ENCODE data around the gene EVX2. TPM values are rescaled to one million over a fixed set of nuclear protein-coding genes. Genes with fewer than 3 reads are reported as not detected.

The EVX2 gene
- total RNA-seq, 1 experiment from 2014 or later: not detected

- in situ Hi-C loops (cut with HindIII; ENCODE audit: low sequenced_read_pairs): no loop called here
- DNase-seq (ENCODE audit: low spot score): no peak
These were observed 15.5 kb upstream of the EVX2 start for GRCh38 chr2:176099159-176099727.

DNA sequence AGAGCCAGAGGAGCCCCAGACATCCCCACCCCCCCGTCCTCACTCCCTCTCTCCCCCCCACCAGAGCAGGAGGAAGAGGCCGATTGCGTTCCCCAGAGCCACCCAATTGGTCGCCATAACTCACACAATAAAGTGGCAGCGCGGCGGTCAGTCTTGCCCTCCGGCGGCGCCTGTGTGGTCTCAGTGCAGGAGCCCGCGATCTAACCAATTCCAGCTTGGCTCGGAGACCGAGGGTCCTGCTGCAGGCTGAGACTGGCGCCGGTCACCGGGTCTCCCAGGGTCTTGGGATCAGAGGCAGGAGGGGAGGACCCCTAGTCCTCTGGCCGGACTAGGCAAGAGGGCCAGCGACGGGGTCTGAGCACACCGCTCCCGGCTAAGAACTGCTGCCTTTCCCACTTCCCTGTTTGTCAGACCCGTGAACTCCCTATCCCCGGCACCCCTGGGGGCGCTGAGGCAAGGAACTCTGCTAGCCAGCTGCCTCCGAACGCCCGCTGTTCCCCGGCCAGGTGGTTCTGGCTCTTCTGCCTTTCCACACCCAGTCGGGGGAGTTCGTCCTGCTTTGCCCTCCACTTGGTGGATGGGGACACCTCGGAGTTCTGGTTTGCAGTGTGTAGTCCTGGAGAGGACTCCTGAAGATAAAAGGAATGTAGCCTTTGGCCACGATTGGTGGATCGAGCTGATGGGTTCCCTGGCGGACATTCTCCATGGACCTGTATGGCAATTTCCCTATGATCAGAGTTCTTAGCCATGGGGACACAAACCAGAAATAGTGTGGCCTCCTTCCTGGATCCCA is 14.8 kb upstream of the EVX2 start:
- in situ Hi-C loops (cut with HindIII; ENCODE audit: low sequenced_read_pairs): no loop called here
- DNase-seq (ENCODE audit: low spot score): no peak

- no peak for DNase-seq (ENCODE audit: low spot score)
- in situ Hi-C loops (cut with HindIII; ENCODE audit: low sequenced_read_pairs): no loop called here
These were observed 14.1 kb upstream of the EVX2 start for GRCh38 chr2:176097820-176098365.

DNA sequence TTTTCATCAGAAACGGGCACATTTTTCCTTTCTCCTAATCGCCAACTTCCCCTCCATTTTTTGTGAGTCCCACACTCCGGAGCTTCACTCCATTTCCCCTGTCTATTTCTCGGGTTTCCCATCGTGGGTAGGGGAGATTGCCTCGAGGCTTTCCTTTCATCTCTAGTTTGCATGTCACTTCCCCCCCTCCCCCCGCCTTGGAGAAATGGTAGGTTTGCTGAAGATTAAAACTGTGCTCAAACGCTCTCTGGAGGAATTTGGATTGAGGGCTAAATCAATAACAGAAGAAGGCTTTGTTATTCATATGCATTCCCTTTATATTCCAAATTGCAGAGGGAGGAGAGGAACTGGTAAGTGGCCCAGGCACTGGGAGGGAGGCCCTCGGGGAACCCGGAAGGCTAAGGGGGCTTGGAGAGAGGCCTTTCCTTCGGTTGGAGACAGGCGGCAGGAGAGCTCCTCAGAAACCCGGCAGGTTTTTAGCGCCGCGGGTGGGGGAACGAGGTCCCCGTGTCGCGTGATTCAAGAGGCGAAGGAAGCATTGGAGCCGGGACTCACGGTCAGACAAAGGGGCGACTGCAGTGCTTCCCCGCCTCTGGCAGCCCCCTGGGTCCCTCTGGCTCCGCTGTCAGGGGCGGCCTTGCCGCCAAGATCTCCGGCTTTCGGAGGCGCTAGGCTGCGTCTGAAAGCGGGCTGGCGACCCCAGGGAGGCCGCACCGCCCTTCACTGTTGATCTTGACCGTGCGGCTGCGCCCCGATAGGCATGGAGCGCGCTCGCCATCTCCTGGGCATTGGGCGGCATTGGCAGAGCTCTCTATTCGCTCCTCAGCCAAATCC is 13.4 kb upstream of the EVX2 start:
- peak; percentile 49 for DNase-seq (ENCODE audit: low spot score)
- in situ Hi-C loops (cut with HindIII; ENCODE audit: low sequenced_read_pairs): no loop called here

DNA sequence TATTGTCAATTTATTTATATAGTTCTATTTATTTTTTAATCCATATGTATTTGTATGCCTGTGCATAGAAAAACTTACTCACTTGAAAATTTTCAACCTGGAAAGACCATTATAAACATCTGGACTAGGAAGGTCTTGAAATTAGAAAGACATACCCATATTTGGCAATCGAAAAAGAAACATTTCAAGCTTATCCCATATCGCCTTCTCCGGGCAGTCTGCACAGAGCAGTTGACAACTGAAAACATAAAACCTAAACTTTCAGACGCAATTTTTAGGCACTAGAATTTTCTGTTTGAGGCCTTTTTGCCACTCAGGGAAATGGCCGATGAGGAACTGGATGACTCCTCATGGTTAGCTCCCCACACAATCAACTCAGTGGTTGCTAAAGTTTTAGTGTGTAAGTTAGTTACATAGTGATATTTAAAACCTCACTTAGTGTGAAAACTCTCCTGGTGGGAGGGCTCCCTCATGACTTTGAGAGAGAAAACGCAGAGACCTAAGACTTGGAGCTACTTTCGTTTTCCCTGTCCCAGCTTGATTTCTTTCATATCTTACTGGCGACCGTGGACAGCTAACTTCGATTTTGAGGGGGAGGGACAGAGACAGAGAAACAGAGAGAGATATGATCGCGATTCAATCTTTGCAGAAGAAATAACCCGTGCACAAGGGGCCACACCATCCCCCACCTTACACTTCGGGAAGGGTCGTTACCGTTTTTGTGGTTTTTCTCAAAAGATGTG is 12.7 kb upstream of the EVX2 start:
- in situ Hi-C loops (cut with HindIII; ENCODE audit: low sequenced_read_pairs): no loop called here
- DNase-seq (ENCODE audit: low spot score): no peak

DNA sequence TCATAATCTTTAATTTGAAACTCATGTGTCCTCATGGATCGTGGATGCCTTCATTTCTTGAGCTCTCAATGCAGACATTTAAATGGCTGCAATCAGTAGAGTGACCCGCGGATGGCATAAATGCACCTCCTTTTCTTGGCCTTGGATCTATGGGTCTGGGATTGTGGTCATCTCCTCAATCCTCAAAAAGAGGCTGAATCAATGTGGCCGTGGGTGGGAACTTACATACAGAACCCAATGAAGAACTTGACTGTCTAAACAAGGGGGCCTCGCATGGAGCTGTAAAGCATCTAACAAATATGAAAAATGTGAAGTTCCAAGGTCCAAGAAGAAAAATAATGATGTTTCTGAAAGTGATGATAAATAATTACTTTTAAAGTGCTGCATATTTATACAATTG is 11.7 kb upstream of the EVX2 start:
- in situ Hi-C loops (cut with HindIII; ENCODE audit: low sequenced_read_pairs): no loop called here

DNA sequence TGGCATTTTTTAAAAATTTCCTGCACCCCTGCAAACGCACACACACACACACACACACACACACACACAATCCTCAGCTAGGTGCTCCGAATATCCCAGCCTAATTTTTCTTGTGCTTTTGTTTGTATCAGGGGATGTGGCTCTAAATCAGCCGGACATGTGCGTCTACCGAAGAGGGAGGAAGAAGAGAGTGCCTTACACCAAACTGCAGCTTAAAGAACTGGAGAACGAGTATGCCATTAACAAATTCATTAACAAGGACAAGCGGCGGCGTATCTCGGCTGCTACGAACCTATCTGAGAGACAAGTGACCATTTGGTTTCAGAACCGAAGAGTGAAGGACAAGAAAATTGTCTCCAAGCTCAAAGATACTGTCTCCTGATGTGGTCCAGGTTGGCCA is 10.6 kb upstream of the EVX2 start:
- in situ Hi-C loops (cut with HindIII; ENCODE audit: low sequenced_read_pairs): no loop called here

More for the DNA sequence above, 11.7 kb upstream of the EVX2 start:
- no peak for DNase-seq (ENCODE audit: low spot score)

DNA sequence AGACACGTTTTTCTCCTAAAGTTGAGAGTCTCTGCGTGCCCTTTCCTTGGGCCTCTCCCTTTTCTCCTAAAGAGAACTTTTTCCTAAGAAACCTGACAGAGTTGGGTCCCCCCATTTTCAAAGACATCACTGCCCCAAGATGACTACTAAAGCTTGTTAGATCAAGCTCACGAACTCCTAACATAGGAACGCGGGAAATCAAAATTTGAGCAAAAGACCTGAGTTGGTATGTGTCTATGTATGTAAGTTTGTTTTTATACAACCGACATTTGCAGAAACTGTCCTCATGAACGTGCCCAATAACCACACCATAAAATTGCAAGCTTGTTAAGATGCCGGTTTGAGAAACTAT is 10.1 kb upstream of the EVX2 start:
- in situ Hi-C loops (cut with HindIII; ENCODE audit: low sequenced_read_pairs): no loop called here
- no peak for DNase-seq (ENCODE audit: low spot score)

More for the DNA sequence above, 10.6 kb upstream of the EVX2 start:
- DNase-seq (ENCODE audit: low spot score): no peak

- DNase-seq (ENCODE audit: low spot score): no peak
- in situ Hi-C loops (cut with HindIII; ENCODE audit: low sequenced_read_pairs): no loop called here
These were observed 9.6 kb upstream of the EVX2 start for GRCh38 chr2:176093145-176093897.

- DNase-seq (ENCODE audit: low spot score): no peak
- in situ Hi-C loops (cut with HindIII; ENCODE audit: low sequenced_read_pairs): no loop called here
These were observed 8.7 kb upstream of the EVX2 start, which contains the start of gene HOXD13 for GRCh38 chr2:176092270-176093144. HOXD13 (plus strand) TSS chr2:176092721; CDS start chr2:176092891, 170 bp downstream.

GRCh38 chr2:176091329-176092258 is 7.8 kb upstream of the EVX2 start:
- in situ Hi-C loops (cut with HindIII; ENCODE audit: low sequenced_read_pairs): no loop called here
- no peak for DNase-seq (ENCODE audit: low spot score)

GRCh38 chr2:176090862-176091261 is 7.1 kb upstream of the EVX2 start:
- no peak for DNase-seq (ENCODE audit: low spot score)
- in situ Hi-C loops (cut with HindIII; ENCODE audit: low sequenced_read_pairs): no loop called here

GRCh38 chr2:176089843-176090395 is 6.2 kb upstream of the EVX2 start:
- in situ Hi-C loops (cut with HindIII; ENCODE audit: low sequenced_read_pairs): no loop called here
- DNase-seq (ENCODE audit: low spot score): no peak

GRCh38 chr2:176088937-176089842 is 5.4 kb upstream of the EVX2 start:
- in situ Hi-C loops (cut with HindIII; ENCODE audit: low sequenced_read_pairs): no loop called here
- DNase-seq (ENCODE audit: low spot score): no peak

All from G401 (cell line).